Measurements from ENCODE around the gene JMJD7.

JMJD7 gene

DNA sequence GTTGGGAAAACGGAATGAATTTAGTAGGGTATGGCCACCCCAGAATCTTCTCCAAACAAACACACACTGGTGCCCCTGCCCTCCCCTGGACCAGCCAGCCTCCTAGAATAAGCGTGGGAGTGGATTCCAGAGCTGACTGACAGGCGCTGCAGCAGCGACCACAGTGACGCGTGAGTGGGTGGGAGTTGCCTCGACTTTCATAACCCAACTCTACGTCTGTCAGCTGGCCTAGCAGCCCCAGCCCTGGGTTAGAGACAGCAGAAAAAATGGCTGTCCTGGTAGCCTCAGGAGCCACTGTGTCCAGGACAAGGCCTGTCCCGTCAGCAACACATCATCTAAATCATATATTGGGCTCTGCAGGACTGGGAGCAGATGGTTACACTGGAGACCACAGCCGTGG lies 20.7 kb downstream of the JMJD7 start:
- no peak for DNase-seq

GRCh38 chr15:41849204-41849603 lies 21.3 kb downstream of the JMJD7 start:
- no peak for DNase-seq

DNA sequence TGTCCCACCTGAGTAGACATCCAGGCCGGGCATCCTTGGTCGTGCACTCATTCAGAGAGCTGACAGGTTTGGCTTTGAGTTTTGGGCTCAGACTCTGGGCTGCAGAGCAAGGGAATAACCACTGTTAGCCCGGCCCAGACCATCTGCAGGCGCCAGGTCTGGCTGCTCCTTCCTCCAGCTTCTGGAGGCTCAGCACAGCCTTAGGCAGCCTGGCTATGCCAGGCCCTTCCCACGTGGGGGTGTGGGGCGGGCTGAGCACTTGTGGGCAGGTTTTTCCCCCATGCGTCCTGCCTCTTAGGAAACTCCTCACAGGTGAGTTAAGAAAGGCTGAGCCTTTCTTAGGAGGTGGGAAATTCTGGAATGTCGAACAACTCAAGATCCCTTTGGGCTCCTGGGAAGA lies 22.0 kb downstream of the JMJD7 start:
- DNase-seq: no peak

- no peak for DNase-seq
Observed at GRCh38 chr15:41850482-41851166, 22.7 kb downstream of the JMJD7 start.

GRCh38 chr15:41851167-41851523 lies 23.3 kb downstream of the JMJD7 start:
- DNase-seq: no peak

GRCh38 chr15:41851755-41852370 lies 24.0 kb downstream of the JMJD7 start:
- DNase-seq: no peak

DNA sequence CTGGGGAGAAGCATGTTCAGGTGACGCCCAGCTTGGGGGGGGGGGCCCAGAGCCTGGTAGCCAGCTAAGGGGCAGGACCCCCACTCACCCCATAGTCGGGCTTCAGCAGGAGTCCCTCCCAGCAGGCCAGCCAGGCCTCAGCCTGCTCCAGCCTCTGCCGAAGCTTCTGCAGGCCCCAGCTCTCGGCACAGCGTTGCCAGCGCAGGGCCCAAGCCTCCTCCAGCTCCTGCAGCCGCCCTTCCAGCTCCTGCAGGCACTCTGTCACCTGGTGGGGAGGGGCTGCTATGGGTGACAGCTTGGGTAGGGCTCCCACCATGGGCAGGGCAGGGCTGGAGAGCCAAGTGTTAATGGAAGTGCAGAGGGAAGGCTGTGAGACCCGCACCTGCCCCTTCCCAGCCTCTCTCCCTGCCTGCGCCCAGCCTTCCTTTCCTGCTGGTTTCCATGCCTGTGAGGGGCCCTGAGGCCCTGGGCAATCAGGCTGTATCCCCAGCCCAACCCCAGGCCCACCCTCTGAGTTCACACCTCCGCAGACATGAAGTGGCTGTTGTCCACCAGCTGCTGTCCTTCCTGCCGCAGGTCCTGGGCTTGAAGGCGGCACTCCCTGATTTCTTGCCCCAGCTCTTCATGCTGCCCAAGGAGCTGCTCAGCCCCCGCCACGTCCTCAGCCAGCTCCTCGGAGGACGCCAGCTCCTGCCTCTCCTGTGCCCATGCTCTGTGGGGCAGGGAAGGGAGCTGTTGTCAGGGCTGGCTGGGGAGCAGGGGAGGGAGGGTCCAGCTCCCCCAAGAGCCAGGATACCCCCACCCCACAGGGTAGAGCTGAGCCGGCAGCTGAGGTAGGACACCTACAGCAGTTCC lies 25.1 kb downstream of the JMJD7 start:
- no peak for DNase-seq

- no peak for DNase-seq
Observed at GRCh38 chr15:41853831-41854230, 25.9 kb downstream of the JMJD7 start.

DNA sequence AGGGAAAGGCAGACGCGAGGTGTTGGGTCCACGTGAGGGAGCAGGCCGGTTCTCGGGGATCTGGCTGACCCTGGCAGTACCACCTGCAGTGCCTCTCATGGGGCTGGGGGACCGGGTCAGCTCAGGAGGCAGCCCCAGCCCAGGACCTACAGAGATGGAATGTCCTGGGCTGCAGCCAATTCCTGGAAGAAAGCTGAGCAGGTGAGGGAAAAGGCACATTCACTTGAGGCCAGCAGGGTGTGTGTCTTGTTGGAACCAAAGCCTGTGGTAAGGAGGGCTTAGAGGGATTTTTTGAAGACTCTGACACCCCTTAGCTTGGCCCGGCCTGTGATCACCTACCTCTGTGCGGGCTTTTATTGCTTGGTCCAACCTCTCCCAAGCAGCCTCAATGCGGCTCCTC lies 26.6 kb downstream of the JMJD7 start:
- no peak for DNase-seq

GRCh38 chr15:41855261-41855961 lies 27.5 kb downstream of the JMJD7 start:
- DNase-seq: no peak

DNA sequence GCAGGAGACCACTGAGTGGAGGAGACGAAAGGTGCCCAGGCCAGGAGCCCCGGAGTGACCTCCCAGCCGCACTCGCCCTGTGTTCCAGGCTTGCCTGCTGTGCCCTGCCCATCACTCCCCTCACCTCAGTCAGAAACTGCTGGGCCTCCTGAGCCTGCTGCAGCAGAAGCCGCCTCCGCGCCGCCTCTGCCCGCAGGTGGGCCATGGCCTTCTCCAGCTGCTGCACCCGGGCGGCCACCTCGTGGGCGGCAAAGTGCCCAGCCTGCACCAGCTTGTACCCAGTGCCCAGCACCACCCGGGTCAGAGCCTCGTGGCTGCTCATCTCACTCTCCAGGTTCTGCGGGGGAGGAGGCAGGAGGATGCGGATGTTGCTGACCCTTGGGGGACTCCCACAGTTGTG lies 28.4 kb downstream of the JMJD7 start:
- DNase-seq: no peak

GRCh38 chr15:41856716-41857115 lies 28.8 kb downstream of the JMJD7 start:
- DNase-seq: no peak

- DNase-seq: no peak
Observed at GRCh38 chr15:41857316-41857715, 29.4 kb downstream of the JMJD7 start.

DNA sequence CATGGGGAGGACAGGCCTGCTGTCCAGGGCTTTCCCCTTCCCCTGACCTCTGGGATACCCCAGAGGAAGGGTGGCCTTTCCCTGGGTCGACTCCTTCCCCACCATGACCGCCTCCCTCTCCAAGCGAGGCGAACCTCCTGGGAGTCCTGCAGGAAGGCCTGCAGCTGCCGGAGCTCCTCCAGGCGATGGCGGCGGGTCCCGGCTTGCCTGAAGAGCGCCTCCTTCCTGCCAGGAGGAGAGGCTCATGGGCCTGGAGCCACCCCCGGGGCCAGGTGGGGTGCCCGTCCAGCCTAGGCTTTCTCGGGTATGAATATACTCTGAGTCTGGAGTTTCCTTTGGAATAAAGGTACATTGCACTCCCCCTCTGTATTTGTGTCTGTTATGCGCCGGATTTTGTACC lies 30.9 kb downstream of the JMJD7 start:
- no peak for DNase-seq

GRCh38 chr15:41860049-41860828 lies 32.3 kb downstream of the JMJD7 start:
- DNase-seq: no peak

GRCh38 chr15:41861736-41862356 lies 34.0 kb downstream of the JMJD7 start:
- no peak for DNase-seq

DNA sequence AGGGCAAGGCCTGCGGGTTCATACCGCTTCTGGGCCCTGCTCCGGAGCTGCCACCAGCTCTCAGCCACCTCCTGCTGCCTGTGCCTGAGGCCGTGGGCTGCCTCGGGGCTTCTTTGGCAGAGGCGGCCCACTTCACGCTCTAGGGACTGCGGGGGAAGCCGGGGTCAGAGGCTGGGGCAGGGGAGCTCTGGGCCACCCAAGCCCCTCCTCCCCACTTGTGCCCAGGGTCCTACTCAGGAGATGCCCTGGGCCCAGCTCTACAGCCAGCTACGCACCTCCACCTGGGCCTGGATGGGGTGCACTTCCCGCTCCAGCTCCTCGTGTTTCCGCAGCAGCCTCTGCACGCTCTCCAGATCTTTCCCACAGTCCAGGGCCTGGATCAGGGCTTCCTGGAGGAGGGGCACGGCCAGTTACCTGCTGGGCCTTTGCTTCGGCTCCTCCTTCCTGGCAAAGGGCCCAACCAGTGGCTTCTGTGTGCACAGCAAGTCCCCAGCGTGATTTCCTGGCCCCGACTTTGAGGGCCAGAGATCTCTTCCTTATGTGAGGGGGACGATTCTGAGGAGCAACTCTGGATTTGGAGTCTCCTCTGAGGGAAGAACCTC lies 34.7 kb downstream of the JMJD7 start:
- DNase-seq: no peak

DNA sequence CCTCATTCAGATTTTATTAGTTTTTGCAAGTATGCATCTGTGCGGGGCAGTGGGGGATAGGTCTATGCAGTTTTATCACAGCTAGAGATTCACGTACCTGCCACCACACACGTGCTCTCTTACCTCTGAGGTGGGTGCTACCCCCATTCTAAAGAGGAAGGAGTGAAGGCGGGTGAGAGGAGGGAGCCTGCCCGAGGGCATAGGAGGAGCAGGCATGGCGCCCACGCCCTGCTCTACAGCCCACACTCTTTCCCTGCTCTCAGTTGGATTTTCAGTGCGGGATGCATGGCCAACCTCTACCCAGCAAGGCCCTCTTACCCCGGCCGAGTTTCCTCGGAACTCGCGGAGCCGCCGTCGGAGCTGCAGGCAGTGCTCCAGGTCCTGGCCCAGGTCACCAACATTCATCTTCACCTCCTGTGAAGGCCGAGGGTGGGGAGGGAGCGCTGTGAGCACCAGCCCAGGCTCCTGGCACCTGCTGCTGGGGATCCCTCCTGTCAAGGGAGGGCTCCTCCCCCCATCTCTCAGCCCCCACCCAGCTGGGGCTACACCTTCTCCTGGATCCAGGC lies 37.7 kb downstream of the JMJD7 start:
- no peak for DNase-seq

GRCh38 chr15:41866263-41866703 lies 38.4 kb downstream of the JMJD7 start:
- no peak for DNase-seq

- no peak for DNase-seq
Observed at GRCh38 chr15:41866872-41867579, 39.1 kb downstream of the JMJD7 start.

DNA sequence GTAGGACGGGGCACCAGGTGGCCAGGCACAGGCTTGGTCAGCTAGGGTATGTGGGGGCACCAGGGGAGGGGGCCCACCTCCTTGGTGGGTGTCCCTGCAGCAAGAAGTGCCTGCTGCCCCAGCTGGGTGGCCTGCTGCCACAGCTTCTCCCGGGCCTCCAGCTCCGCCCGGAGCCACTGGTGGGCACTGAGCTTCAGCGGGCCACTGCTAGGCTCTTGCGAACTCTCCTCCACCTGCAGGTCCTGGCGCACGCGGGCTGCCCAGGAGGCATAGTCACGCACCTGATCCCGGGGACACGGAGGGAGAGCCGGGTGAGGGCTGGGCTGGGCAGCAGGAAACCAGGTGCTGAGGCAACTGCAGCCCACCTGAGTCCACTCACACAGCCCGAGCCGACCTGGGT lies 40.4 kb downstream of the JMJD7 start:
- DNase-seq: no peak

Measured in NCI-H1694 (cell line).